Upper lobe of left lung (tissue), 6 donors: ENCODE data around the gene SH3YL1. TPM values are rescaled to one million over a fixed set of nuclear protein-coding genes. Genes with fewer than 3 reads are reported as not detected.

ENCODE experiments used
- ATAC-seq, 2 donors: fragments of 200-7000 bp; cut with Tn5 transposase; one replicate each; pipeline ENCODE4 v1.9.1; 2022; ENCODE audit warnings: mild to moderate bottlenecking in 2 of 2, moderate library complexity in 2 of 2; ENCODE audit not compliant: low FRiP score in 2 of 2
- DNase-seq, 2 donors: peaks; one replicate each; pipeline ENCODE4 v3.0.0-alpha.2; 2019 to 2020
- H3K27ac ChIP-seq, 4 donors: fragments of 200-600 bp; sonication (generic); one replicate each; pipeline ENCODE4 v1.5.1; 2016 to 2019
- H3K27me3 ChIP-seq, 4 donors: fragments of 200-600 bp; sonication (generic); one replicate each; pipeline ENCODE4 v1.5.1; 2017 to 2019
- H3K36me3 ChIP-seq, 4 donors: fragments of 200-600 bp; sonication (generic); one replicate each; pipeline ENCODE4 v1.5.1; 2016 to 2019
- H3K4me1 ChIP-seq, 4 donors: fragments of 200-600 bp; sonication (generic); one replicate each; pipeline ENCODE4 v1.5.1; 2018 to 2019
- H3K4me3 ChIP-seq, 4 donors: fragments of 200-600 bp; sonication (generic); one replicate each; pipeline ENCODE4 v1.5.1; 2017 to 2019; ENCODE audit warnings: mild to moderate bottlenecking in 2 of 4, moderate library complexity in 1 of 4
- H3K9me3 ChIP-seq, 4 donors: fragments of 200-600 bp; sonication (generic); one replicate each; pipeline ENCODE4 v1.5.1; 2018 to 2019
- CTCF ChIP-seq, 6 experiments: fragments of 450-650 bp in 4 of 6; fragments of 200-600 bp in 2 of 6; sonication (generic) in 2 of 6; IDR thresholded peaks; one replicate each; pipeline ENCODE4 v1.5.1; 2016 to 2019; ENCODE audit warnings: antibody characterized with exemption in 6 of 6
- EP300 ChIP-seq, 4 donors: sonication (generic); formaldehyde crosslinking; IDR thresholded peaks; one replicate each; pipeline ENCODE4 v1.5.1; 2017; ENCODE audit warnings: antibody characterized with exemption in 4 of 4, control low read depth in 2 of 4
- POLR2A ChIP-seq, 4 donors: fragments of 450-650 bp; IDR thresholded peaks; one replicate each; pipeline ENCODE4 v1.5.1; 2016 to 2017; ENCODE audit warnings: antibody characterized with exemption in 4 of 4, mild to moderate bottlenecking in 2 of 4
- POLR2AphosphoS5 ChIP-seq, 2 donors: sonication (generic); formaldehyde crosslinking; IDR thresholded peaks; one replicate each; pipeline ENCODE4 v1.5.1; 2017; ENCODE audit warnings: antibody characterized with exemption in 2 of 2
- WGBS, 2 donors: methylation state at CpG; one replicate each; pipeline ENCODE4 v1.1.5; 2017 to 2018; 5-methylcytosine and 5-hydroxymethylcytosine counted together
- total RNA-seq, 6 donors: library from RNA; depleted of rRNA in 4 of 6; stranded (reverse); fragments of >200 nt in 4 of 6; gene quantifications; one replicate each; pipeline versions ENCODE4 v1.1.0 to v1.2.1, GENCODE V29; 2016 to 2021
- donor health status: DM: no; HTN: no; CAD: no; lungs with moderate emphysema.
- donor health status: DM: no; HTN: yes; CAD: no; lungs with severe emphysema.

SH3YL1 gene
- total RNA-seq, 6 donors from 2014 or later, result 30.5 to 140 (median 89.2) TPM

DNA sequence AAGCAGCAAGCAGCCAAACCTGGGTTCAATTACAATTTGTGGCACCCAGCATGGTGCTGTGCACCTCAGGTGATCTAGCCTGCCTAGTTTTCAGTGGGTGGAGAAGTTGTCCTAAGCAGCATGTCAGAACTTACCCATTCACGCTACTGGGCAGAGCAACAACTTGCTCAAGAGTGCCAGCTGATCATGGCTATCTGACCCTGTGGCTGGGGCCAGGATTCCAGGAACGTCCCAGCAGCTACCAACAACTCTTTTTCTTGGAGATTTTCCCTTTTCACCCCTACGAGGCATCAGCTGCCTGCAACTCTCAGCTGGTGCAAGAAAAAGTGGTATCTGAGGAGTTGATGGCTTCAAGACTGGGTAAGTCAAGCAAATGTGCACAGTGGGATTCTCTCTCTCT is 83.5 kb downstream of the SH3YL1 start:
- 37 to 66% methylated on average over 3 of the region's 3 CpGs for WGBS, 2 donors

DNA sequence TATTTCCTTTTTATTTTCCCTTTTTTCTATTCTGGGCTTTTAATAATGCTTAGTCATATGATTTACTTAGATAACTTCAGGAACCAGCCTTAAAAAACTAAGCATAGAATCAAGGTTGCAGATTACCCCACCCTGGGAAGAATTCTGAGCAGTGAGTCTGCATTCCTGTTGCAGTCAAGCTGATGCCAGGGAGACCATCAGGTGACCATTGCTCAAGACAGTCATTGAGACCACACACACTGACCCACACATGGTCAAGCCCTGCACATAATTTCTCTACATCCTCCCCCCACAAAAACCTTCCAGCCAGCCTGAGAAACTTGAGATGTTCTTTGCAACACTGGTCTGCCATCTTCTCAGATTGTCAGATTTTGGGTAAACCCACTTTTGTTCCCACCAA is 83.9 kb downstream of the SH3YL1 start:
- H3K4me3 ChIP-seq, result no peak overlapping the region
- no peaks in the 10 kb centered on the region for H3K9me3 ChIP-seq
- TF ChIP-seq POLR2A (IDR thresholded peaks at IDR 0.05) (no peak), CTCF (IDR thresholded peaks at IDR 0.05) (no peak)
- H3K27ac ChIP-seq, result no peak overlapping the region
- no peak for DNase-seq
- H3K4me1 ChIP-seq, result no peaks in the 10 kb centered on the region
- ATAC-seq, result no peak
- no peaks in the 10 kb centered on the region for H3K27me3 ChIP-seq
- H3K36me3 ChIP-seq, result no peaks in the 10 kb centered on the region

More for the DNA sequence above, 83.5 kb downstream of the SH3YL1 start:
- H3K4me3 ChIP-seq, result no peak overlapping the region
- H3K27ac ChIP-seq, result no peak overlapping the region
- no peaks in the 10 kb centered on the region for H3K4me1 ChIP-seq
- TF ChIP-seq CTCF (IDR thresholded peaks at IDR 0.05) (no peak), POLR2AphosphoS5 (IDR thresholded peaks at IDR 0.05) (no peak), POLR2A (IDR thresholded peaks at IDR 0.05) (no peak), EP300 (IDR thresholded peaks at IDR 0.05) (no peak)
- no peak for DNase-seq
- no peaks in the 10 kb centered on the region for H3K27me3 ChIP-seq
- H3K36me3 ChIP-seq, result no peaks in the 10 kb centered on the region
- no peaks in the 10 kb centered on the region for H3K9me3 ChIP-seq
- no peak for ATAC-seq

DNA sequence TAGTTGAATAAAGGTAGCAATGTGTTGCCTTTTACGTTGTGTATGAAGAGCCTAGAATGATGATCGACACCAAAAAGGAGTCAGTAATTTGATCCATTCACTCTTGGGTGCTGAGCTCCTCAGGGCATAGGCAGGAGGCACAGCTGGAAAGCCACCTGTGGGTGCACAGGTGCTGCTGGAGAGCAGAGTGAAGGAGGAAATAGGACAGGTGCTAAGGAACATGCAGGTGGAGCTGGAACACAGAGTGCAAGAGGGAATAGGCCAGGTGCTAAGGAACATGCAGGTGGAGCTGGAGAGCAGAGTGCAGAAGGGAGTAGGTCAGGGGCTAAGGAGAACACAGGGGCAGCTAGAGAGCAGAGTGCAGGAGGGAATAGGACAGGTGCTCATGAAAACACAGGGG is 86.1 kb downstream of the SH3YL1 start:
- Histone ChIP-seq H3K27me3 (no peaks in the 10 kb centered on the region), H3K27ac (no peak overlapping the region), H3K4me3 (no peak overlapping the region), H3K36me3 (no peaks in the 10 kb centered on the region), H3K9me3 (no peaks in the 10 kb centered on the region), H3K4me1 (no peaks in the 10 kb centered on the region)
- ATAC-seq, result no peak
- 82 to 83% methylated on average over 2 of the region's 2 CpGs for WGBS, 2 donors
- no peak for DNase-seq
- TF ChIP-seq EP300 (IDR thresholded peaks at IDR 0.05) (no peak), CTCF (IDR thresholded peaks at IDR 0.05) (no peak), POLR2A (IDR thresholded peaks at IDR 0.05) (no peak), POLR2AphosphoS5 (IDR thresholded peaks at IDR 0.05) (no peak)

- TF ChIP-seq POLR2AphosphoS5 (IDR thresholded peaks at IDR 0.05) (no peak), EP300 (IDR thresholded peaks at IDR 0.05) (no peak), POLR2A (IDR thresholded peaks at IDR 0.05) (no peak), CTCF (IDR thresholded peaks at IDR 0.05) (no peak)
- H3K36me3 ChIP-seq, result no peaks in the 10 kb centered on the region
- H3K27ac ChIP-seq, result no peak overlapping the region
- H3K4me1 ChIP-seq, result no peaks in the 10 kb centered on the region
- no peak overlapping the region for H3K4me3 ChIP-seq
- ATAC-seq (no peak), DNase-seq (no peak)
- no peaks in the 10 kb centered on the region for H3K27me3 ChIP-seq
- H3K9me3 ChIP-seq, result no peaks in the 10 kb centered on the region
- 78 to 88% methylated on average over 1 of the region's 1 CpG for WGBS, 2 donors
Measured at GRCh38 chr2:176917-177316, 86.9 kb downstream of the SH3YL1 start.

GRCh38 chr2:175880-176820 is 87.7 kb downstream of the SH3YL1 start:
- DNase-seq, result no peak
- no peak for TF ChIP-seq POLR2A (IDR thresholded peaks at IDR 0.05)
- peak in 1 of 2 donors; percentile 19 for ATAC-seq

More at GRCh38 chr2:175880-176820, 87.7 kb downstream of the SH3YL1 start:
- Histone ChIP-seq H3K4me3 (no peak overlapping the region), H3K36me3 (no peaks in the 10 kb centered on the region), H3K27me3 (no peaks in the 10 kb centered on the region), H3K27ac (no peak overlapping the region), H3K4me1 (no peaks in the 10 kb centered on the region), H3K9me3 (no peaks in the 10 kb centered on the region)
- WGBS, 2 donors, result 51 to 53% methylated on average over 16 of the region's 16 CpGs
